GM18511 (cell line): ENCODE results near the gene C3orf18.
"Not testable (repeated sequence)": the region's sequence is repeated elsewhere in the genome, so short reads cannot be mapped to it uniquely, and the experiment has no call there.

Experiments used
- ATAC-seq: cut with Tn5 transposase; IDR thresholded peaks from one replicate; pipeline ENCODE4 v1.9.1; 2021; ENCODE audit warnings: mild to moderate bottlenecking, moderate library complexity; ENCODE audit not compliant: unreplicated experiment

The C3orf18 gene

DNA sequence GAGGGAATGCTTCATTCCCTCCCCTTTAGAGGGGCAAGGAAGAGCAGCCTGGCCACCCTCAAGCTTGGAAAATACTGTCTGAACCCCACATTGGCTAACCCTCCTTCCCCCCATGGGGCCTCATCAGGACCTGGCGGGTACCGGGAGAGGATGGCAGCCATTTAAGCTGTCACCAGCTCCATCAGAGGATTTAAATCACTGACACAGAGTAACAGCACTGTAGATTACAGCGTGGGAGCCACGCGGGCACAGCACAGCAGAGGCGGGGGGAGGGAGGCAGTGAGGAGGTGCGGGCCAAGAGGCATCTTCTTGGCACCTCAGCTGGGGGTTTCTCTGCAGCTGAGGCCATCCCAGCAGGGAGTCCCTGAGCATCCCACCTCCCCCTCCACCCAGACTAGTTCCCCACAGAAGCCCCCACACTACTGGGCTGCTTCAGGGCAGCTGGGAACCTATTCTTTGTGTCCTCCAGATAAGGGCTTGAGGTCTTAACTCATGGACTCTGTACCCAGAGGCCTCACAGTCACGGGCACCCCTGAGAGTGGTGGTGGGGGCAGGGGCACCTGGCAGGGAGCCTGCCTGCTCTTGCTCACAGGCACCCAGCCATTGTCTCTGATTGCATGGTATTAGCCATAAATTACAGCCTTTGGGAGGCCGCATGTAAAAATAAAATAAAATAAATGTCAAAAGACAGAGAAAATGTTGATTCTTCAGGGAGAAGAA is 42.2 kb downstream of the C3orf18 start:
- ATAC-seq, result no peak

DNA sequence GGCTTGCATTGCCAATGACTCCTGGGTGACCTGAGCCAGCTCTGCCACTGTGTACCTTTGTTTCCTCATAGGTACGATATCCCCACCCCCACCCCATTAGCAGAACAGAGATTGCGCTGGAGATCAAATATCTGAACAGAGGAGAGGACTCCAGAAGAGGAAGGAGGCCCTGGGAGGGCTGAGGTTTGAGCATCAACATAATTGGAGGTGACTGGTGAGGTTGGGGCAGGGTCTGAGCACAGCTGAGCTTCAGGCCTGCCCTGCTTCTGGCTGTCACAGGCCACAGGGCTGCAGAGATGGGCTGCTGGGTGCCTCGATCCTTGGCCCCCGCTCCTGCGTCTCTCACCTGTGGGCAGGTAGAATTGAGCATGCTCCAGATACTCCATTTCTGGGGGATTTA is 42.8 kb downstream of the C3orf18 start:
- no peak for ATAC-seq

DNA sequence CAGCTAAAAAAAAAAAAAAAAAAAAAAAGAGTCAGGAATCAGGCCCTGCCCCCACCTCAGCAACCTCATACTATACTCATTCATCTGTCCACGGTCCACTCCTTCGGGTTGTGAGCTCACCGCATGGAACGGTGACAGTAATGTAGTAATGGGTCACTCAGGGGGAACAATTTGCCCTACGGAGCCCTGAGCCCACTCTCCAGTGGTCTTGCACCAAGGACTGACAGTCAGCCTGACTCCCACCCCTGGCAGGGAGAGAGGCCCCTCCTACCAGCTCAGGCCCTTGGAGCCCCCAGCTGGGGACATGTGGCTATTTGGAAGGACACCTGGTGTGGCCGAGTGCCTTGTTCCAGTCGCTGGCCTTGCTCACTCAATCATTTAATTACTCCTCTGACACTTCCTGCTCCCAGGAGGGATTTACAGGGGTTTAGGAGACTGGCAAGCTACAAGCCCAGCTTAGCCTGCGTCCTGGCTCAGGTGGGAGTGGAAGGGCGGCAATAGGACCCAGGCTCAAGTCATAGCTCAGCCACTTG is 44.2 kb downstream of the C3orf18 start:
- ATAC-seq, result no peak

DNA sequence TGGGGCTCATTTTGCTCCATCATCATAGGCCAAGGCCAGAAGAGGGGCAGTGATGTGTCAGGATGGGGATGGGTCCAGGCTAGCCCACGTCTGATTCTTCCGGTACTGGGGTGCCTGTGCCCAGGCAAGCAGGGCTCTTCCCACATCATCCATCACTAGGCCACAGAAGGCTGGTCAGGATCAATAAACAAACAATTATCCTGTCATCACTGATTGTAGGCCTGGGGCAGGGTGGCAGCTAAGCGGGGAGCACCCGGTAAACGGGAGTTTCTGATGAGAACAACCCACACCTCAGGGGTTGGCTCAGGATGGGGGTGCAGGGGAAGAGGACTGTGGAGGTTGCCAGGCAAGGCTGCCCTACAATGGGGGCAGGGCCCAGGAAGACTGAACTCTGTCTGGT is 46.0 kb downstream of the C3orf18 start:
- no peak for ATAC-seq

DNA sequence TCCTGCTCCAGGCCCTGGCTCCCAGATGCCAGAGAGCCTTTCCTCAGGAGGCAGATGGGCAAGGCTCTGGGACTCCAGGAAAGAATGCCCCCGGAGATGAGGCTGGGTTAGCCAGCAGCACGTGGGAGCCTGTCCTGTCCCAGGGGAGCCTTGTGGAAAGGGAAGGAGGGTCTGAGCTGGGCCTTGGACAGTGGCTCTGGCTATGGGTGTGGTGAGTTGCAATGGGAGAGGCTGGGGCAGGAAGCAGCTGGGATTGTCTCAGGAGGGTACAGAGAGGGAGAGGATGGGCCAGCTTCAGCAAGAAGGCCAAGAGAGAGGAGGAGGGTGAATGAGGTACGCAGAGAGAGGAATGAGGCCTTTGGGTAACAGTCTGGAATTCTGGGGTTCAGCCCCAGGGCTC is 46.7 kb downstream of the C3orf18 start:
- ATAC-seq, result no peak

DNA sequence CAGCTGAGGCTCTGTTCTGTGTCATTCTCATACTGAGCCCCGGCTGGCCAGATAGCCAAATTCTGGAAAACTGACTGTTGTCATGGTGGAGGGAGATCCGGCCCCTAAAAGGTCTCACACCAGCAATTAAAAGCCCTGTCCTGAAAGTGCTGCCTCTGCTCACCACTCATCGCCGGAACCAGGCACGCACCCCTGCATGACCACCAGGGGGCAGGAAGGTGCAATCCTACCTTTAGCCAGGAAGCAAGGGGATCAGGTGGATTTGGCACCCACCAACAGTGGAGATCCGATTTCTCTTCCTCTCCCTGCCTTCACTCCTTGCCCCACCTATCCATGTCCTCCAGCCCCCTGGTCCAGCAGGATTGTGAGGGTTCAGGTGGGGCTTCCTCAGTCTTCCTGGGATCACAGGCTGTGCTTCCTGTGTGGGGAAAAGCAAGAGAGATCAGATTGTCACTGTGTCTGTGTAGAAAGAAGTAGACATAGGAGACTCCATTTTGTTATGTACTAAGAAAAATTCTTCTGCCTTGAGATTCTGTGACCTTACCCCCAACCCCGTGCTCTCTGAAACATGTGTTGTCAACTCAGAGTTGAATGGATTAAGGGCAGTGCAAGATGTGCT is 48.0 kb downstream of the C3orf18 start:
- no peak for ATAC-seq

DNA sequence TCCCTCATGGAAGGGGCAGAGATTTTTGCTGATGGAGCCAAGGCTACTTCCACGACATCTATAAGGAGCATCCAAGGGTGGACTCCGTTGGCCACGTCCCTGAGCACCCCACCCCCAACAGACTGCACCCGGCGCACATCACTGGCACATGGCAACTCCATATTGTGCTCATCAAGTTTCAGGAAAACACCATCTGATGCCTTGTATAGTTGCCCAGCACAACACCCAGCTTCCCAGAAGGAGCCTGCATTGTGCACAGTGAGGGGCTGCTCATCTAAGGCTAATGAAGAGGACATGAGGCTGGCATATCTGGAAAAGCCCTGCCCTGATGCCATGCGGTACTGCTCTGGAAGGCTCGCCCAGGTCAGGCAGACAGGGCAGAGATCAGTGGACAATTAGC is 49.1 kb downstream of the C3orf18 start:
- ATAC-seq, result no peak

DNA sequence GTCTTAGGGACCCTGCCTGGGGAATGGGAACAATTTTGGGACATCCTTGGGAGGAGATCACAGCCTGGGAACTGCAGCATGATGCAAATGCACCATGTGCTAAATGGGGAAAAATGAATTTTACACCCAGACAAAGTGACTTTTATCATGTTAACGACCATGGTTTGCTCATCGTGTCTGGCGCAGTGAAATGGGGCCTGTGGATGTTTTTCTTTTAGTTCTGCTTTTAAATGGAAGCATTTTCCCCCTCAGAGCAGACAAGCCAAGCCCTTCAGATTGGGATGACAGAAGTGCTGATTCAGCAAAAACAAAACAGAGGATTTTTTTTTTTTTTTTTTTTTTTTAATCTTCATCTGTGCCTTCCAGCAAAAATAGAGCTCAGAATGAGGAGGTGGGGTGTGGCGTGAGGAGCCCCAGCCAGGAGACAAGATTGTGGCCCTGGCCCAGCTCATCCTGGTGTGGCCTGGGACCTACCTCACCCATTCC is 49.8 kb downstream of the C3orf18 start:
- ATAC-seq, result no peak

DNA sequence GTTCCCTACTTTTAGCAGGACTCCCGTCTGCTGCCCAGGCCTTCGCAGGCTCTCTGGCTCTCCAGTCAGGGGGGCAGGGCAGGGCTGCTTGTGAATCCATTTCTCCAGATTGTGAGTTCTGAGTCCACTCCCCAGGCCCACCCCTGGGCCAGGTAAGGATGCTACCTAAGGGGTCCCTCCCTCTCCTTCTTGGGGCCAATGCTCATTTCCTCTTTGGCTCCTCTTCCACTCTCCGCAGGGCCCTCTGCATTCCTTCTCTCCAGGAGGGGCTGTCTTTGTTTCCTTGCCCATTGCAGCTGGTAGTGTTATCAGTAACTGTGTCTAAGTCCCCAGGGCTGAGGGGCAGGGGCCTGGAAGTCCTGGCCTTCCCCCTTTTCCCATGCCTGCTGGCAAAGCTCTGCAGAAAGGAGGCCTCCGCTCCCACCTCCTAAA is 51.1 kb downstream of the C3orf18 start:
- no peak for ATAC-seq

DNA sequence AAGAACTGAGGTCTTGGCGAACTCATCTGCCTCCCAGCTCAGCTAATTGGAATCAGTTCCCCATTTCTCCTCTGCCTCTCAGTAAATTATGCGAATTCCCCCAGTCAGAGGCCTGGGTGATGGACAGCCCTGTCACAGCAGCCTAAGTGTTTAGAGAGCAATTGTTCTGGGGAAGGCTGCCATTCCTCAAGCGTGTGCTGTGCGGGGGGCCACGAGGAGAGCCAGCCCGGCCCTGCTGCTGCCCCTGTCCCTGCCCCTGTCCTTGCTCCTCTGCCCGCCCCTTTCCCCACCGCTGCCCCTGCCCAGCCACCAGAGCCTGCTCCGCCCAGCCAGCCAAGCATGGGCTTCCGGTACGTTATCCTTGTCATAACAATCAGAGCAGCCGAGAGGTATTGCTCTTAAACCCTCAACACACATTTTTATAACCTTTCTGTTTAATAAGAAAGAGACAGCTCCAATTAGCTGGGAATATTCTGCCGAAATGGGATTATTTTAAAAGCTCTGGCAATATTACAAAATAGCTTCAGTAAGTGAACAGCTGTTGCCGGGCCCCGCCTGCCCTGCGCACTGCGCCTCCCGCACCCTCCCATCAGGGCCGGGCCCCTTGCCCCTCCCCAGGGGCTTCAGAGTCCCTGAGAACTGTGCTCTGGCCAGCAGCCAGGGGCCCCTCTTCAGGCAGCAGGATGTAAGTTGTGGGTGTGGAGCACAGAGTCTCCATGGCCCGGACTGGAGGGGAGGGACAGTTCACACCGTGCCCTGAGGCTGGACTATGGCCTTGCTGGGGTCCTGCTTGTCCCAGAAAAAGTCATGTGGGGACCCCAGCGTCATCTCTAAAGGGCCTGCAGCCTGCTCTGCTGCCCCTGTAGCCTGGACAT is 51.7 kb downstream of the C3orf18 start:
- ATAC-seq, result no peak

DNA sequence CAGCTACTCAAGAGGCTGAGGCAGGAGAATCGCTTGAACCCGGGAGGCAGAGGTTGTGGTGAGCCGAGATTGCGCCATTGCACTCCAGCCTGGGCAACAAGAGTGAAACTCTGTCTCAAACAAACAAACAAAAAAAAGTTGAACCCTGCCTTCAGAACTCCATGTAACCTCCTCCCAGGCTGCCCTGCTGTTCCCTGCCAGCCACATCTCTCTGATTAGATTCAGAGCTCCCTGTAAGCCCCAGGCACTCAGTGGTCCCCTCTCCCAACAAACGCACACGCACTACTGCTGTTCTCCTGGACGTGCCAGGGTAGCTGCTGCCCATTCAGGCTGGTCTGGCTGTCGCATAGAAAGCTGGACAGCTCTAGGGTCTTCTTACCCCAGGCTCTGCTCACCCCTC is 54.6 kb downstream of the C3orf18 start:
- ATAC-seq, result not testable (repeated sequence)

DNA sequence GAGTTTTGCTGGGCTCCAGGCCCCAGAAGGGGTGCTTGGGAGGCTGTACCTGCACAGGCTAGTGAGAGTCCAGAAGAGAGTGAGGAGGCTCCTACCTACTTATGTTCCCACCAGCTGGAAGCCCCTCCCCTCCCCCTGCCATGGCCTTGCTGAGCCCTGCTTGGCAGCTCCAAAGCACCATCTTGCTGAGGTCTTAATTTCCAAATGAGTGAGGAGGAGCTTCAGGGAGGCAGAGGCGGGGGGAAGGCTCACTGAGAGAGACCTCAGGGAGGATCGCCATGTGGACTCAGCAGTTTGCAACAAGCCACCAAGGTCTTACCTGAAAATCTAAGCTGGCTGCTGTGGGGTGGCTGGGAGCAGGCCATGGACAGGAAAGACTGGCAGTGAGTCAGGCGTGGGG is 55.4 kb downstream of the C3orf18 start:
- no peak for ATAC-seq

DNA sequence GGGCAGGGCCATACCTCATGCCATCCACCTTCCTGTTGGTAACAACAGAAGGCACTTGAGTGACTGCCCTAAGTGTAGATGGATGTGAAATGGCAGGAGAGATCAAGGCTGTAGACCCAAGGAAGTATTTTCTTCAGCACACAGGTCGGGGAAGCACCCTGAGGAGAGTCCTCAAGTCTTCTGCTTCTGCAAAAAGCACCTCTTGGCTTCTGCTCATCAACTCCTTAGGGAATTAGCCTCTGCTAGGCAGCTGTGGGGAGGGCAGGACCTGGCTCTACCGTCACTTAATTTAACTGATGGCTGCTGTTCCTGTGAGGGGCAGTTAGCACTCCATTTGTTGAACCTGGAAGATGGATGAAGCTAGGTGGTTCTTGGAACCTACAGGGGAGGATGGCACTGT is 57.2 kb downstream of the C3orf18 start:
- ATAC-seq, result no peak

DNA sequence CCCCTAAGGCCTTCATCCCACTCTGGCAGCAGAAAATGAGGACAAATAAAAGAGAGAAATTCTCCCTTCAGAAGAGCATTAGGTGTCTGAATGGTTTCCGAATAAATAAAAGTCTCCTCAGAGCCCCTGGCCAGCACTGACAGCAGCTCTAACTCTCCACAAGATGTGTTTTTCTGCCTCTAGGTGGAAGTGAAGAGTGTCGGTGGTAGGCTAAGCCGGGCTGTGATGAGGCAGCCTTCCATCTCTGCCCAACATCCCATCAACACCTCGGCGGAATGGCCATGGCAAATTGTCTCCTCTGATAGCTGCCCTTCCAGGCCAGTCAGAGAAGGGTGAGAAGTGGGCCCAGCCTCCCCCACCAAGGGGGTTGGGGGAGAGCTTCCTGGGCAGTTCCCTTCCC is 57.8 kb downstream of the C3orf18 start:
- ATAC-seq, result no peak

DNA sequence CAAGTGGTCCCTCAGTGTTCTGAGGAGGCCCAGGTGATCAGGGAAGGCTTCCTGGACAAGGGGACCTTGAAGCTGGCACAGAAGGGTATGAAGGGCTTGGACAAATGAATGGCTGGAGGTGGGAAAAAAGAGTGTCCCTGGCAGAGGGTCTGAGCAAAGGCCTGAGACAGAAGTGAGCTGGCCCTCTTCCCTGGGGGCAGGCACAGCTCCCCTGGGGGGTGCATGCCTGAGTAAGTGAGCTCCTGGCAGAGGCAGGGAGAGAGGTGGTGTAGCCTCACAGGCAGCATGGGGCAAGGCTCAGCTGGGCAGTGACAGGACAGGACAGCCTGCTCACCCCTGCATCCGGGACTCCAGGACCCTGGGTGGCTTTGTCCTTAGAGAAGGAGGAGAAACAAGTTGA is 58.7 kb downstream of the C3orf18 start:
- ATAC-seq, result no peak
